Keratinocyte (primary cell): ENCODE measurements around the gene PLPP3.

Experiments
- CTCF ChIP-seq, 3 experiments: IDR thresholded peaks in 1 of 3; conservative IDR thresholded peaks in 1 of 3; optimal IDR thresholded peaks in 1 of 3; 2 replicates in 2 of 3; 3 replicates in 1 of 3; pipeline versions ENCODE3 to v1.5.1; 2011; ENCODE audit warnings: low read length in 3 of 3, mild to moderate bottlenecking in 3 of 3, moderate library complexity in 2 of 3, control low read depth in 1 of 3, inconsistent platforms in 1 of 3; ENCODE audit not compliant: insufficient read depth in 2 of 3; ENCODE audit errors: extremely low read depth in 1 of 3
- EZH2 ChIP-seq: IDR thresholded peaks from one replicate; pipeline ENCODE4 v1.6.1; 2012; ENCODE audit warnings: inconsistent platforms, mild to moderate bottlenecking, low read length, moderate library complexity

GRCh38 chr1:56482486-56482885, 96.9 kb downstream of the PLPP3 start:
- TF ChIP-seq CTCF (optimal IDR thresholded peaks at IDR 0.05 in 1 of 3, IDR thresholded peaks at IDR 0.05 in 1 of 3, conservative IDR thresholded peaks at IDR 0.05 in 1 of 3; ENCODE audit: extremely low read depth in 1 of 3, insufficient read depth in 2 of 3, low read length in 3 of 3) (no peak), EZH2 (no peak)
